GM12878 (cell line): Measurements from ENCODE around the gene CATSPERD. TPM values are rescaled to one million over a fixed set of nuclear protein-coding genes. Genes with fewer than 3 reads are reported as not detected.

Experiments
- ATAC-seq: fragments of 200-7000 bp; cut with Tn5 transposase; 3 replicates; pipeline ENCODE4 v1.9.1; 2020; ENCODE audit warnings: mild to moderate bottlenecking, moderate library complexity
- BruUV-seq: library from RNA; stranded (reverse); fragments of 400-500 nt; replicated peaks from 2 replicates; lab custom pipeline; 2021; lab: Mats Ljungman, UMichigan
- CTCF ChIA-PET: fragments of 300-600 bp; sonication (Branson Sonifier 250); formaldehyde crosslinking; extraction: SDS; loops from one replicate; lab custom pipeline; 2021; ENCODE audit warnings: inconsistent platforms; lab: Yijun Ruan, JAX
- POLR2A ChIA-PET: fragments of 350-600 bp; formaldehyde crosslinking; extraction: SDS; loops from one replicate; lab custom pipeline; 2021; ENCODE audit warnings: inconsistent platforms; lab: Charles Lee
- RAD21 ChIA-PET: fragments of 300-600 bp; sonication (Branson Sonifier 250); formaldehyde crosslinking; loops from one replicate; lab custom pipeline; 2023; ENCODE audit warnings: antibody characterized with exemption; ENCODE audit not compliant: unreplicated experiment; lab: Charles Lee
- SMC1A ChIA-PET: fragments of 300-600 bp; sonication (Branson Sonifier 250); formaldehyde crosslinking; loops from one replicate; lab custom pipeline; 2023; ENCODE audit not compliant: unreplicated experiment, uncharacterized antibody; lab: Charles Lee
- DNase-seq: peaks from one replicate; pipeline ENCODE4 v3.0.0-alpha.2; 2011; ENCODE audit warnings: low read depth, low spot score
- FAIRE-seq: peaks from 3 replicates; lab custom pipeline; 2011; peaks lifted over from hg19 to GRCh38; lab: Jason Lieb, UNC
- H2AFZ ChIP-seq: 2 replicates; pipeline ENCODE4 v1.6.0; 2011; ENCODE audit warnings: low read depth, low read length, control low read depth; ENCODE audit not compliant: control insufficient read depth
- H3K27ac ChIP-seq: 2 replicates; pipeline ENCODE4 v1.5.1; 2011; ENCODE audit warnings: control low read depth; ENCODE audit not compliant: control insufficient read depth, insufficient read depth
- H3K27me3 ChIP-seq, 2 experiments: replicated peaks in 1 of 2; 2 replicates each; pipeline versions ENCODE4 v1.6.0 to v1.6.1; 2011; ENCODE audit warnings: low read length in 1 of 2; ENCODE audit not compliant: control insufficient read depth in 2 of 2, insufficient read depth in 2 of 2
- H3K36me3 ChIP-seq, 2 experiments: 2 replicates each; pipeline ENCODE4 v1.5.1; 2011; ENCODE audit warnings: low read length in 1 of 2; ENCODE audit not compliant: control insufficient read depth in 2 of 2, insufficient read depth in 2 of 2
- H3K4me1 ChIP-seq: 2 replicates; pipeline ENCODE4 v1.6.1; 2011; ENCODE audit warnings: mild to moderate bottlenecking, low read length, moderate library complexity, mixed read lengths; ENCODE audit not compliant: control insufficient read depth, insufficient read depth
- H3K4me2 ChIP-seq: 2 replicates; pipeline ENCODE4 v1.6.0; 2011; ENCODE audit warnings: control low read depth; ENCODE audit not compliant: control insufficient read depth, insufficient read depth
- H3K4me3 ChIP-seq: fragments of 200-600 bp; sonication (generic); 2 replicates; pipeline ENCODE4 v1.5.1; 2016
- H3K79me2 ChIP-seq: 2 replicates; pipeline ENCODE4 v1.6.0; 2011; ENCODE audit warnings: low read length; ENCODE audit not compliant: control insufficient read depth, insufficient read depth
- H3K9ac ChIP-seq: 2 replicates; pipeline ENCODE4 v1.8.0; 2011; ENCODE audit warnings: low read length, control low read depth, mixed read lengths; ENCODE audit not compliant: control insufficient read depth, insufficient read depth
- H3K9me3 ChIP-seq: replicated peaks from 3 replicates; pipeline ENCODE4 v1.5.1; 2011; ENCODE audit warnings: mild to moderate bottlenecking, low read length; ENCODE audit not compliant: control insufficient read depth, insufficient read depth
- H4K20me1 ChIP-seq: 2 replicates; pipeline ENCODE4 v1.6.0; 2011; ENCODE audit not compliant: control insufficient read depth, insufficient read depth
- ATF2 ChIP-seq: IDR thresholded peaks from 2 replicates; pipeline ENCODE4 v1.6.1; 2012; ENCODE audit warnings: low read length, inconsistent platforms
- ATF7 ChIP-seq: fragments of 450-650 bp; IDR thresholded peaks from 2 replicates; pipeline ENCODE4 v1.6.1; 2016; ENCODE audit warnings: low read depth, mild to moderate bottlenecking
- KAT2A ChIP-seq: conservative IDR thresholded peaks from 2 replicates; pipeline ENCODE4 v1.6.1; 2011; ENCODE audit warnings: low read depth, low read length; ENCODE audit not compliant: control insufficient read depth
- MLLT1 ChIP-seq: fragments of 450-650 bp; IDR thresholded peaks from 2 replicates; pipeline ENCODE4 v1.6.1; 2016; ENCODE audit warnings: mild to moderate bottlenecking
- NFYA ChIP-seq: IDR thresholded peaks from 2 replicates; pipeline ENCODE4 v1.6.1; 2011; ENCODE audit warnings: low read depth, mild to moderate bottlenecking, low read length, improper control_type of control experiment, borderline replicate concordance
- NFYB ChIP-seq: IDR thresholded peaks from 2 replicates; pipeline ENCODE4 v1.6.1; 2011; ENCODE audit warnings: low read depth, mild to moderate bottlenecking, low read length, improper control_type of control experiment, moderate library complexity; ENCODE audit not compliant: insufficient read depth
- PBX3 ChIP-seq: IDR thresholded peaks from 2 replicates; pipeline ENCODE4 v1.6.1; 2011; ENCODE audit warnings: mild to moderate bottlenecking, low read depth, low read length, moderate library complexity; ENCODE audit not compliant: insufficient replicate concordance
- REST ChIP-seq: IDR thresholded peaks from 2 replicates; pipeline ENCODE4 v1.6.1; 2012; ENCODE audit warnings: mild to moderate bottlenecking, low read depth, low read length
- RUNX3 ChIP-seq: IDR thresholded peaks from 2 replicates; pipeline ENCODE4 v1.6.1; 2012; ENCODE audit warnings: low read length, inconsistent platforms
- TAF1 ChIP-seq: IDR thresholded peaks from 2 replicates; pipeline ENCODE4 v1.6.1; 2011; ENCODE audit warnings: mild to moderate bottlenecking, low read depth, low read length, borderline replicate concordance
- USF1 ChIP-seq: IDR thresholded peaks from 2 replicates; pipeline ENCODE4 v1.6.1; 2011; ENCODE audit warnings: borderline replicate concordance, low read depth, mild to moderate bottlenecking, moderate library complexity, mixed read lengths, low read length; ENCODE audit not compliant: insufficient read depth; ENCODE audit errors: extremely low read length
- WGBS: methylation state at CpG from one replicate; pipeline ENCODE4 v1.1.6; 2016; ENCODE audit warnings: low lambda C conversion rate; ENCODE audit not compliant: insufficient replicate concordance, insufficient coverage; ENCODE audit errors: missing lambda C conversion rate; 5-methylcytosine and 5-hydroxymethylcytosine counted together
- in situ Hi-C: fragments of 300-500 bp; cut with MboI; formaldehyde crosslinking; loops from 9 replicates; pipeline ENCODE4 v1.14.3; 2018; ENCODE audit warnings: mixed read lengths
- intact Hi-C: fragments of 100-400 bp; cut with micrococcal nuclease; formaldehyde crosslinking; loops from one replicate; pipeline ENCODE4 v1.14.2; 2022; ENCODE audit not compliant: unreplicated experiment
- polyA plus RNA-seq, 11 experiments: library from polyadenylated mRNA; depleted of rRNA in 4 of 11; unstranded in 6 of 11; stranded (reverse) in 5 of 11; fragments of >200 nt; fragmentation: Nextera tagmentation in 4 of 11; fragmentation: Illumina TruSeq in 1 of 11; extraction: Ambion mirVana in 4 of 11; extraction: Trizol in 1 of 11; gene quantifications; 1 replicate in 1 of 11; 2 replicates in 10 of 11; pipeline versions ENCODE4 v1.2.1 to v1.2.3, GENCODE V29; 2011 to 2016; ENCODE audit warnings: inconsistent platforms in 2 of 11, missing spikeins in 2 of 11, low read depth in 1 of 11
- total RNA-seq, 4 experiments: library from RNA; depleted of rRNA in 3 of 4; stranded (reverse); fragments of >200 nt in 3 of 4; fragmentation: Illumina TruSeq in 1 of 4; extraction: Trizol in 1 of 4; gene quantifications; 2 replicates each; pipeline versions ENCODE4 v1.2.1 to v1.2.3, GENCODE V29; 2013 to 2021

CATSPERD gene
- total and polyA plus RNA-seq, 10 of the 15 experiments (the other 5 are each of a cell fraction or from before 2014, with no cell fraction given): 0.02 to 0.38 (median 0.11) TPM; not detected in 5

- intact Hi-C loops: no loop called here
- POLR2A ChIA-PET: no interaction called here
- FAIRE-seq: no peak
- 69% methylated on average over 3 of the region's 3 CpGs for WGBS
- TF ChIP-seq ATF2 (no peak), KAT2A (no peak), PBX3 (no peak), MLLT1 (no peak), TAF1 (no peak), NFYA (no peak), RUNX3 (no peak), ATF7 (no peak), NFYB (no peak), REST (no peak), USF1 (no peak)
- TF ChIP-seq, all 136 proteins: peak for 0
- H3K4me1 ChIP-seq: no peaks in the 10 kb centered on the region
- no peaks in the 10 kb centered on the region for H3K79me2 ChIP-seq
- no peak overlapping the region for H3K9ac ChIP-seq
- RAD21 ChIA-PET: no interaction called here
- H3K36me3 ChIP-seq: no peaks in the 10 kb centered on the region
- no peak for DNase-seq
- H3K27me3 ChIP-seq: no peaks in the 10 kb centered on the region
- H4K20me1 ChIP-seq: no peaks in the 10 kb centered on the region
- CTCF ChIA-PET: no interaction called here
- no peaks in the 10 kb centered on the region for H3K9me3 ChIP-seq
- H2AFZ ChIP-seq: no peak overlapping the region
- SMC1A ChIA-PET: no interaction called here
- BruUV-seq: no TSS peak
- in situ Hi-C loops: no loop called here
- H3K27ac ChIP-seq: no peak overlapping the region
- no peak for ATAC-seq
- no peak overlapping the region for H3K4me3 ChIP-seq
- no peak overlapping the region for H3K4me2 ChIP-seq
These were observed 44.8 kb downstream of the CATSPERD start for GRCh38 chr19:5765220-5765619.
